HepG2 (cell line): ENCODE data around the gene C5orf34. TPM values are rescaled to one million over a fixed set of nuclear protein-coding genes. Genes with fewer than 3 reads are reported as not detected.

Experiments used
- ARID2 ChIP-seq: sonication (generic); formaldehyde crosslinking; IDR thresholded peaks from 2 replicates; pipeline ENCODE4 v1.8.1; 2022; ENCODE audit warnings: mild to moderate bottlenecking, missing genetic modification reagents, borderline replicate concordance
- BORCS8-MEF2B ChIP-seq: sonication (generic); formaldehyde crosslinking; IDR thresholded peaks from 2 replicates; pipeline ENCODE4 v1.8.0; 2022; ENCODE audit warnings: mild to moderate bottlenecking, missing genetic modification reagents
- DNMT3B ChIP-seq: conservative IDR thresholded peaks from 2 replicates; pipeline ENCODE4 v1.6.1; 2016; ENCODE audit warnings: missing biosample characterization, control low read depth
- EHMT2 ChIP-seq: fragments of 200-600 bp; sonication (generic); IDR thresholded peaks from 2 replicates; pipeline ENCODE4 v1.7.0; 2017; ENCODE audit warnings: antibody characterized with exemption, low read depth, low read length, borderline replicate concordance
- HOXA5 ChIP-seq: sonication (generic); formaldehyde crosslinking; IDR thresholded peaks from 2 replicates; pipeline ENCODE4 v1.4.0; 2020; ENCODE audit warnings: missing genetic modification reagents
- MXD4 ChIP-seq: IDR thresholded peaks from 2 replicates; pipeline ENCODE4 v1.6.1; 2016; ENCODE audit warnings: mild to moderate bottlenecking, missing biosample characterization, missing genetic modification reagents
- NBN ChIP-seq: fragments of 450-650 bp; conservative IDR thresholded peaks from 2 replicates; pipeline ENCODE4 v1.6.1; 2017
- NONO ChIP-seq, 2 experiments: fragments of 450-650 bp in 1 of 2; sonication (generic) in 1 of 2; formaldehyde crosslinking in 1 of 2; IDR thresholded peaks in 1 of 2; conservative IDR thresholded peaks in 1 of 2; 2 replicates each; pipeline versions ENCODE4 v1.6.1 to v1.8.0; 2017 to 2022; ENCODE audit warnings: mild to moderate bottlenecking in 1 of 2, missing genetic modification reagents in 1 of 2, moderate library complexity in 1 of 2
- PLRG1 ChIP-seq: fragments of 450-650 bp; conservative IDR thresholded peaks from 2 replicates; pipeline ENCODE4 v1.6.1; 2016
- POLR2A ChIP-seq, 2 experiments: IDR thresholded peaks; 2 replicates each; pipeline ENCODE4 v1.6.1; 2011; ENCODE audit warnings: low read depth in 2 of 2, low read length in 2 of 2, mild to moderate bottlenecking in 1 of 2, moderate library complexity in 1 of 2; ENCODE audit not compliant: insufficient read depth in 1 of 2
- SMARCE1 ChIP-seq: fragments of 450-650 bp; IDR thresholded peaks from 2 replicates; pipeline ENCODE4 v1.6.1; 2017; ENCODE audit warnings: borderline replicate concordance
- SNRNP70 ChIP-seq: fragments of 200-400 bp; formaldehyde crosslinking; IDR thresholded peaks from 2 replicates; pipeline ENCODE4 v1.6.1; 2017; ENCODE audit warnings: mild to moderate bottlenecking, low read depth, low read length, moderate library complexity
- ZBTB37 ChIP-seq: sonication (generic); formaldehyde crosslinking; IDR thresholded peaks from 2 replicates; pipeline ENCODE4 v1.4.0; 2020; ENCODE audit warnings: mild to moderate bottlenecking, missing genetic modification reagents
- ZBTB39 ChIP-seq: sonication (generic); formaldehyde crosslinking; IDR thresholded peaks from 2 replicates; pipeline ENCODE4 v1.5.0; 2020; ENCODE audit warnings: missing genetic modification reagents
- ZNF713 ChIP-seq: sonication (generic); formaldehyde crosslinking; IDR thresholded peaks from 2 replicates; pipeline ENCODE4 v1.4.0; 2020; ENCODE audit warnings: mild to moderate bottlenecking, missing genetic modification reagents
- ZNF841 ChIP-seq: sonication (generic); formaldehyde crosslinking; IDR thresholded peaks from 2 replicates; pipeline ENCODE4 v1.8.1; 2023; ENCODE audit warnings: missing genetic modification reagents, borderline replicate concordance
- ZNF878 ChIP-seq: sonication (generic); formaldehyde crosslinking; IDR thresholded peaks from 2 replicates; pipeline ENCODE4 v1.8.1; 2023; ENCODE audit warnings: mild to moderate bottlenecking, missing genetic modification reagents, moderate library complexity
- polyA plus RNA-seq, 8 experiments: library from polyadenylated mRNA; depleted of rRNA in 3 of 8; stranded (reverse) in 7 of 8; unstranded in 1 of 8; fragments of >200 nt; fragmentation: Illumina TruSeq in 4 of 8; extraction: Trizol in 4 of 8; gene quantifications; 2 replicates each; pipeline versions ENCODE4 v1.2.1 to v1.2.3, GENCODE V29; 2011 to 2016; ENCODE audit warnings: low read depth in 4 of 8, missing spikeins in 1 of 8, mixed read lengths in 1 of 8; ENCODE audit not compliant: insufficient read depth in 1 of 8
- total RNA-seq, 5 experiments: library from RNA; depleted of rRNA; stranded (reverse); fragments of >200 nt; fragmentation: Illumina TruSeq; extraction: Trizol; gene quantifications; 2 replicates each; pipeline ENCODE4 v1.2.3, GENCODE V29; 2016; ENCODE audit warnings: low read depth in 1 of 5
- TF ChIP-seq, protein P1 (sequence below): sonication (generic); formaldehyde crosslinking; IDR thresholded peaks from one replicate; pipeline ENCODE4 v1.5.1; 2020; ENCODE audit warnings: mild to moderate bottlenecking, missing genetic modification reagents; ENCODE audit errors: not compliant biosample characterization

Gene C5orf34
- total and polyA plus RNA-seq, 2 of the 13 experiments (the other 11 are each of a cell fraction or from before 2014, with no cell fraction given), result 3.2 to 6.4 TPM

DNA sequence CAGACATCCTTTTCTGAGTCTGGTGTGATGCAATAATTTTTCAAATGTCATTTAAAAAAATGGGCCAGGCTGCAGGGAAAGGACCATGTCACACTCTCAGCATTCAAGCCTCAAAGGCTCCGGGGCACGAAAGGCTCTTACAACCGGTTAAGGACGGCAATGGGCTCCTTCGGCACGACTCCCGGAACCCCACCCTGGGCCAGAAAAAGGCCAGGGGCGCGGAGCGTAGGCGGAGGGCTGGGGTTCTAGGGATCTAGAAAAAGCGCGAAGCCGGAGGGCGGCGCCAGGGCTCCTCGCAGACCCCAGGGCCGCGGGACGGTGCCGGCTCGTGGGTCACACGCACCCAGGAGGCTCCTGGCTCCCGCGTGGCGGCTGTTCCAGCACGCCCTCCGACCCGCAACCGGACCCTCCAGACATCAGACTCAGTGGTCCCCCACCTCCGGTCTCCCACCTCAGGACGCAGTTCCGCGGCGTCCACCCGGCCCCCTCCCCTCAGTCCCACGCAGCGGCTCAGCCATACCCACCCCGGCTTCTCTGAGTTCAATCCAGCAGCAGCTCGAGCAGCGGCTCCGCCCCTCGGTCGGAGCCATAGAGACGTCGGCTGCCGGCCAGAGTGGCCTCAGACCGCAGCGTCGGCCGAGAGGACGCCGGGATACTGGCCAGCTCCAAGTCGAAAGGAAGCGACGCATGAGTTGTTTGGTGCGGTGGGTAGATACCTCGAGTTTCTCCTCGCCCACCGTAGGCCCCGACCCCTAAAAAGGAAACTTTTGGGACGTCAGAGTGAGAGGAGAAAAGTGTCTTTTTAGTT lies 31.4 kb downstream of the C5orf34 start, which contains the start of gene TMEM267 (continued):
- TF ChIP-seq, protein P1, sequence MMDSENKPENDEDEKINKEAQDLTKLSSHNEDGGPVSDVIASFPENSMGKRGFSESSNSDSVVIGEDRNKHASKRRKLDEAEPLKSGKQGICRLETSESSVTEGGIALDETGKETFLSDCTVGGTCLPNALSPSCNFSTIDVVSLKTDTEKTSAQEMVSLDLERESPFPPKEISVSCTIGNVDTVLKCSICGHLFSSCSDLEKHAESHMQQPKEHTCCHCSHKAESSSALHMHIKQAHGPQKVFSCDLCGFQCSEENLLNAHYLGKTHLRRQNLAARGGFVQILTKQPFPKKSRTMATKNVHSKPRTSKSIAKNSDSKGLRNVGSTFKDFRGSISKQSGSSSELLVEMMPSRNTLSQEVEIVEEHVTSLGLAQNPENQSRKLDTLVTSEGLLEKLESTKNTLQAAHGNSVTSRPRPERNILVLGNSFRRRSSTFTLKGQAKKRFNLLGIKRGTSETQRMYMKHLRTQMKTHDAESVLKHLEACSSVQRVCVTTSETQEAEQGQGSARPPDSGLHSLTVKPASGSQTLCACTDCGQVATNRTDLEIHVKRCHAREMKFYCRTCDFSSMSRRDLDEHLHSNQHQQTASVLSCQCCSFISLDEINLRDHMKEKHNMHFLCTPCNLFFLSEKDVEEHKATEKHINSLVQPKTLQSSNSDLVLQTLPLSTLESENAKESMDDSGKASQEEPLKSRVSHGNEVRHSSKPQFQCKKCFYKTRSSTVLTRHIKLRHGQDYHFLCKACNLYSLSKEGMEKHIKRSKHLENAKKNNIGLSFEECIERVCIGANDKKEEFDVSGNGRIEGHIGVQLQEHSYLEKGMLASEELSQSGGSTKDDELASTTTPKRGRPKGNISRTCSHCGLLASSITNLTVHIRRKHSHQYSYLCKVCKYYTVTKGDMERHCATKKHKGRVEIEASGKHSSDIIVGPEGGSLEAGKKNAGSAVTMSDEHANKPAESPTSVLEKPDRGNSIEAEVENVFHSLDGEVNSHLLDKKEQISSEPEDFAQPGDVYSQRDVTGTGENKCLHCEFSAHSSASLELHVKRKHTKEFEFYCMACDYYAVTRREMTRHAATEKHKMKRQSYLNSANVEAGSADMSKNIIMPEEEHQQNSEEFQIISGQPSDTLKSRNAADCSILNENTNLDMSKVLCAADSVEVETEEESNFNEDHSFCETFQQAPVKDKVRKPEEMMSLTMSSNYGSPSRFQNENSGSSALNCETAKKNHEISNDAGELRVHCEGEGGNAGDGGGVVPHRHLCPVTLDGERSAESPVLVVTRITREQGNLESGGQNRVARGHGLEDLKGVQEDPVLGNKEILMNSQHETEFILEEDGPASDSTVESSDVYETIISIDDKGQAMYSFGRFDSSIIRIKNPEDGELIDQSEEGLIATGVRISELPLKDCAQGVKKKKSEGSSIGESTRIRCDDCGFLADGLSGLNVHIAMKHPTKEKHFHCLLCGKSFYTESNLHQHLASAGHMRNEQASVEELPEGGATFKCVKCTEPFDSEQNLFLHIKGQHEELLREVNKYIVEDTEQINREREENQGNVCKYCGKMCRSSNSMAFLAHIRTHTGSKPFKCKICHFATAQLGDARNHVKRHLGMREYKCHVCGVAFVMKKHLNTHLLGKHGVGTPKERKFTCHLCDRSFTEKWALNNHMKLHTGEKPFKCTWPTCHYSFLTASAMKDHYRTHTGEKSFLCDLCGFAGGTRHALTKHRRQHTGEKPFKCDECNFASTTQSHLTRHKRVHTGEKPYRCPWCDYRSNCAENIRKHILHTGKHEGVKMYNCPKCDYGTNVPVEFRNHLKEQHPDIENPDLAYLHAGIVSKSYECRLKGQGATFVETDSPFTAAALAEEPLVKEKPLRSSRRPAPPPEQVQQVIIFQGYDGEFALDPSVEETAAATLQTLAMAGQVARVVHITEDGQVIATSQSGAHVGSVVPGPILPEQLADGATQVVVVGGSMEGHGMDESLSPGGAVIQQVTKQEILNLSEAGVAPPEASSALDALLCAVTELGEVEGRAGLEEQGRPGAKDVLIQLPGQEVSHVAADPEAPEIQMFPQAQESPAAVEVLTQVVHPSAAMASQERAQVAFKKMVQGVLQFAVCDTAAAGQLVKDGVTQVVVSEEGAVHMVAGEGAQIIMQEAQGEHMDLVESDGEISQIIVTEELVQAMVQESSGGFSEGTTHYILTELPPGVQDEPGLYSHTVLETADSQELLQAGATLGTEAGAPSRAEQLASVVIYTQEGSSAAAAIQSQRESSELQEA (CRISPR knock-in tag), result peak; percentile 87
- TF ChIP-seq SMARCE1 (no peak), HOXA5 (peak; percentile 65), NONO (IDR thresholded peaks at IDR 0.05) (no peak), NONO (CRISPR knock-in tag; conservative IDR thresholded peaks at IDR 0.05) (peak; percentile 89), NBN (no peak), EHMT2 (no peak), ZBTB37 (peak; percentile 53; the same call in 1 of the 2 replicates), ZBTB39 (peak; percentile 16; the same call in 1 of the 2 replicates), DNMT3B (0 out of 2 replicates have a peak, but pooled peaks have one; percentile 61), ZNF713 (CRISPR knock-in tag) (no peak), ZNF878 (CRISPR knock-in tag) (no peak; the same call in 1 of the 2 replicates), SNRNP70 (no peak), BORCS8-MEF2B (CRISPR knock-in tag) (no peak; the same call in 1 of the 2 replicates), POLR2A (IDR thresholded peaks at IDR 0.05; ENCODE audit: insufficient read depth in 1 of 2, low read depth in 2 of 2, low read length in 2 of 2) (peak; percentile 82 to 91), MXD4 (CRISPR knock-in tag) (peak; percentile 55; the same call in 1 of the 2 replicates), PLRG1 (no peak), ARID2 (no peak), ZNF841 (no peak)
